Neutrophil (primary cell): ENCODE measurements around the gene NMUR1.

Experiments used
- H3K27ac ChIP-seq: fragments of 200-600 bp; sonication (generic); 2 replicates; pipeline ENCODE4 v1.5.1; 2016; ENCODE audit warnings: mild to moderate bottlenecking, moderate library complexity
- H3K27me3 ChIP-seq: fragments of 200-600 bp; sonication (generic); 2 replicates; pipeline ENCODE4 v1.6.0; 2016; ENCODE audit warnings: mild to moderate bottlenecking
- H3K36me3 ChIP-seq: fragments of 200-600 bp; sonication (generic); 2 replicates; pipeline ENCODE4 v1.5.1; 2017
- H3K4me1 ChIP-seq, 2 experiments: fragments of 200-600 bp in 1 of 2; sonication (generic) in 1 of 2; 1 replicate in 1 of 2; 2 replicates in 1 of 2; pipeline versions ENCODE4 v1.5.1 to v1.6.1; 2013 to 2016; ENCODE audit warnings: low read depth in 1 of 2, low read length in 1 of 2, mild to moderate bottlenecking in 1 of 2, moderate library complexity in 1 of 2; ENCODE audit not compliant: control insufficient read depth in 1 of 2, insufficient read depth in 1 of 2
- H3K4me3 ChIP-seq, 2 experiments: fragments of 200-600 bp in 1 of 2; sonication (generic) in 1 of 2; 1 replicate in 1 of 2; 2 replicates in 1 of 2; pipeline ENCODE4 v1.5.1; 2013 to 2016; ENCODE audit warnings: low read depth in 1 of 2, low read length in 1 of 2, mild to moderate bottlenecking in 1 of 2, moderate library complexity in 1 of 2
- H3K9me3 ChIP-seq: fragments of 200-600 bp; sonication (generic); 2 replicates; pipeline ENCODE4 v1.5.1; 2016
- CTCF ChIP-seq: fragments of 200-600 bp; sonication (generic); IDR thresholded peaks from 2 replicates; pipeline ENCODE4 v1.5.1; 2016; ENCODE audit warnings: antibody characterized with exemption

Gene NMUR1

GRCh38 chr2:231522418-231523180, 7.6 kb downstream of the NMUR1 start:
- TF ChIP-seq CTCF: no peak
- H3K4me3 ChIP-seq: no peak overlapping the region
- H3K36me3 ChIP-seq: no peaks in the 10 kb centered on the region
- no peaks in the 10 kb centered on the region for H3K27me3 ChIP-seq
- no peak overlapping the region for H3K27ac ChIP-seq
- no peaks in the 10 kb centered on the region for H3K9me3 ChIP-seq
- H3K4me1 ChIP-seq: peaks cover 0 to 8% of the 10 kb centered on the region in 2 experiments

GRCh38 chr2:231521443-231521842, 8.8 kb downstream of the NMUR1 start:
- no peak for TF ChIP-seq CTCF
- Histone ChIP-seq H3K4me3 (no peak overlapping the region), H3K27me3 (no peaks in the 10 kb centered on the region), H3K27ac (no peak overlapping the region), H3K9me3 (no peaks in the 10 kb centered on the region), H3K4me1 (peaks cover 0 to 8% of the 10 kb centered on the region in 2 experiments), H3K36me3 (no peaks in the 10 kb centered on the region)

GRCh38 chr2:231519975-231520555, 10.2 kb downstream of the NMUR1 start:
- no peaks in the 10 kb centered on the region for H3K27me3 ChIP-seq
- no peaks in the 10 kb centered on the region for H3K9me3 ChIP-seq
- H3K27ac ChIP-seq: no peak overlapping the region
- H3K36me3 ChIP-seq: no peaks in the 10 kb centered on the region
- no peak for TF ChIP-seq CTCF
- H3K4me1 ChIP-seq: peaks cover 1 to 9% of the 10 kb centered on the region in 2 experiments
- H3K4me3 ChIP-seq: no peak overlapping the region

- H3K27me3 ChIP-seq: no peaks in the 10 kb centered on the region
- no peaks in the 10 kb centered on the region for H3K9me3 ChIP-seq
- TF ChIP-seq CTCF: no peak
- H3K4me1 ChIP-seq: peaks cover 10 to 11% of the 10 kb centered on the region in 2 experiments
- H3K4me3 ChIP-seq: no peak overlapping the region
- H3K27ac ChIP-seq: no peak overlapping the region
- H3K36me3 ChIP-seq: no peaks in the 10 kb centered on the region
Measured at GRCh38 chr2:231518771-231519170, 11.5 kb downstream of the NMUR1 start.

- no peaks in the 10 kb centered on the region for H3K27me3 ChIP-seq
- no peak overlapping the region for H3K4me3 ChIP-seq
- no peaks in the 10 kb centered on the region for H3K9me3 ChIP-seq
- H3K27ac ChIP-seq: no peak overlapping the region
- no peaks in the 10 kb centered on the region for H3K36me3 ChIP-seq
- no peak for TF ChIP-seq CTCF
- H3K4me1 ChIP-seq: peaks cover 7 to 11% of the 10 kb centered on the region in 2 experiments
Measured at GRCh38 chr2:231515603-231516002, 14.6 kb downstream of the NMUR1 start.
